Omental fat pad (tissue), 4 donors: ENCODE measurements around the gene CDC26. TPM values are rescaled to one million over a fixed set of nuclear protein-coding genes. Genes with fewer than 3 reads are reported as not detected.

Experiments
- ATAC-seq: fragments of 150-250 bp; one replicate; pipeline ENCODE4 v1.9.1; 2016; ENCODE audit warnings: mild to moderate bottlenecking, moderate library complexity; ENCODE audit not compliant: low FRiP score
- DNase-seq: peaks from one replicate; pipeline ENCODE4 v3.0.0-alpha.2; 2019; ENCODE audit warnings: low spot score
- CTCF ChIP-seq, 3 donors: fragments of 450-650 bp; IDR thresholded peaks; one replicate each; pipeline ENCODE4 v1.5.1; 2016 to 2017; ENCODE audit warnings: antibody characterized with exemption in 3 of 3, mild to moderate bottlenecking in 3 of 3, moderate library complexity in 2 of 3
- total RNA-seq, 4 donors: library from RNA; depleted of rRNA; stranded (reverse); fragments of >200 nt; gene quantifications; one replicate each; pipeline ENCODE4 v1.1.0, GENCODE V29; 2016

CDC26 gene
- total RNA-seq, 4 donors from 2014 or later = 20.1 to 39.9 (median 25.3) TPM

- DNase-seq (no peak), ATAC-seq (no peak)
- TF ChIP-seq CTCF (IDR thresholded peaks at IDR 0.05) = no peak
Observed at GRCh38 chr9:113219969-113220368, 55.4 kb downstream of the CDC26 start.

GRCh38 chr9:113219186-113219936 lies 56.0 kb downstream of the CDC26 start:
- no peak for TF ChIP-seq CTCF (IDR thresholded peaks at IDR 0.05)
- ATAC-seq = no peak
- no peak for DNase-seq

Other genes starting within 250 kb of the CDC26 start
- 1 to 10 TPM; 1.3 to 2.5 (median 1.9) TPM for gene ZFP37, start 218.8 kb downstream of the CDC26 start, total RNA-seq
- gene SLC31A2, start 124.6 kb downstream of the CDC26 start, total RNA-seq = 100 to 1,000 TPM in 1 of 4 donors, 10 to 100 TPM in 3; 50.3 to 141 (median 96.1) TPM
- gene FKBP15, start 54.3 kb downstream of the CDC26 start, total RNA-seq = 10 to 100 TPM; 20.5 to 42.3 (median 32.0) TPM
- 10 to 100 TPM; 11.2 to 26.7 (median 18.6) TPM for gene SLC31A1, start 54.0 kb downstream of the CDC26 start, total RNA-seq
- 10 to 100 TPM; 15.4 to 33.9 (median 18.7) TPM for gene PRPF4, start 86 bp upstream of the CDC26 start, total RNA-seq
- gene RNF183, start 27.8 kb upstream of the CDC26 start, total RNA-seq = under 1 TPM in 1 of 4 donors, not detected in 3; 0.19 TPM
- 1 to 10 TPM in 2 of 4 donors, under 1 TPM in 2; 0.60 to 2.0 (median 0.90) TPM for gene WDR31, start 64.7 kb upstream of the CDC26 start, total RNA-seq
- gene BSPRY, start 74.0 kb upstream of the CDC26 start, total RNA-seq = under 1 TPM in 2 of 4 donors, not detected in 2; 0.19 to 0.63 TPM
- 10 to 100 TPM; 12.6 to 30.6 (median 16.7) TPM for gene HDHD3, start 101.4 kb upstream of the CDC26 start, total RNA-seq
- 10 to 100 TPM; 24.7 to 28.9 (median 25.7) TPM for gene ALAD, start 125.7 kb upstream of the CDC26 start, total RNA-seq
- 10 to 100 TPM; 29.1 to 59.4 (median 32.2) TPM for gene POLE3, start 135.1 kb upstream of the CDC26 start, total RNA-seq
- under 1 TPM; 0.37 to 0.96 (median 0.53) TPM for gene C9orf43, start 135.2 kb upstream of the CDC26 start, total RNA-seq
- 100 to 1,000 TPM in 2 of 4 donors, 10 to 100 TPM in 2; 76.0 to 169 (median 105) TPM for gene RGS3, start 188.2 kb upstream of the CDC26 start, total RNA-seq